NCI-H1417 (cell line): ENCODE measurements around the gene MPRIP.

ENCODE experiments used
- DNase-seq, 3 experiments: peaks; one replicate each; lab custom pipeline; 2025; lab: John Stamatoyannopoulos, UW

MPRIP gene

DNA sequence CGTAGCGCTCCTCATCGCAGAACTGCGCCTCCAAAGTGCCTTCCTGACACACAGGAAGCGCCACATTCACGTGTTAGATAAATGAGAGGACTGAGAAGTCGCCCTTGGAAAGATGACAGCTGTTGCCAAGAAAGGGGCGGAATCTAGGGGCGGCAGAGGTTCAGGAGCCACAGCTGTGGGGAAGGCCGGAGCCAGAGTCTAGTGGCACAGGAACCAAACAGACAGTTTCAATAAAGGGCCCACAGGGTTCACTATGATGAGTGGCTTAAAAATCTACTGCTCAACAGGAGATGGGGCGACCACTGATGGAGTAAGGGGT lies 190.0 kb downstream of the MPRIP start:
- DNase-seq: no peak

DNA sequence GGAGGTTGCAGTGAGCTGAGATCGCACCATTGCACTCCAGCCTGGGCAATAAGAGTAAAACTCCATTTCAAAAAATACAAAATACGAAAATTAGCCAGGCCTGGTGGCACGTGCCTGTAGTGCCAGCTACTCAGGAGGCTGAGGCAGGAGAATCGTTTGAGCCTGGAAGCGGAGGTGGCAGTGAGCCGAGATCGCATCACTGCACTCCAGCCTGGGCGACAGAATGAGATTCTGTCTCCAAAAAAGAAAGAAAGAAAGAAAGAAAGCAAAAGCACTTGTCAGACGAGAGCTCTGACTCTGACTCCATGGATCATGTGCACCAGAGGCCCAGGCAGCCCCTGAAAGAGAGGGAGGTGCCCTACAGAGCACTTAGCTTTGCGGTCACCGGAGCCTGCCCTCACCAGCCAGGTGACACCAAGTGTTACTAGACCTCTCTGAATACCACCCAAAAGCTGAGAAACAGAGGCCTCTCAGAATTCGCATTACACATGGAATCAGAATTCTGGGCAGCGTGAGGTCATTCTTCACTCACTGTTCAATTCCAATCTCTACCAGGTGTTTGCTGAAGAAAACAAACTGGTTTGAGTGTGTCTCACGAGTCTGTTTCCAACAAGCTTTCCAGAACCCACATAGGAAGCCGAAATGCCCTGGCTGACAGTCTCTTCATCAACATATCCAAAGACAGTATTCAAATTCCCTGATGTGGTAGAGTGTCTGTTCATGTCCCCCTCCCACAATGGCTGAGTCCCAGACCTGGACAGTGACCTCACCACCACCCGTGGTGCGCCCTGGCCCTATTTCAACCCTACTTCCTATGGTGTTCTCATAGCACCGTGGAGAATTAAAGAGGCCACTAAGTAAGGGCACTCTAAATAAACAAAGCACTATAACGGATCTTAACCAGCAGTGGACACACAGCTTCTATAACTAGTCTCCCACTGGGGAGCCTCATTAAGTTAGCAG lies 193.2 kb downstream of the MPRIP start:
- peak; percentile 0 to 52 (median 19) for DNase-seq

DNA sequence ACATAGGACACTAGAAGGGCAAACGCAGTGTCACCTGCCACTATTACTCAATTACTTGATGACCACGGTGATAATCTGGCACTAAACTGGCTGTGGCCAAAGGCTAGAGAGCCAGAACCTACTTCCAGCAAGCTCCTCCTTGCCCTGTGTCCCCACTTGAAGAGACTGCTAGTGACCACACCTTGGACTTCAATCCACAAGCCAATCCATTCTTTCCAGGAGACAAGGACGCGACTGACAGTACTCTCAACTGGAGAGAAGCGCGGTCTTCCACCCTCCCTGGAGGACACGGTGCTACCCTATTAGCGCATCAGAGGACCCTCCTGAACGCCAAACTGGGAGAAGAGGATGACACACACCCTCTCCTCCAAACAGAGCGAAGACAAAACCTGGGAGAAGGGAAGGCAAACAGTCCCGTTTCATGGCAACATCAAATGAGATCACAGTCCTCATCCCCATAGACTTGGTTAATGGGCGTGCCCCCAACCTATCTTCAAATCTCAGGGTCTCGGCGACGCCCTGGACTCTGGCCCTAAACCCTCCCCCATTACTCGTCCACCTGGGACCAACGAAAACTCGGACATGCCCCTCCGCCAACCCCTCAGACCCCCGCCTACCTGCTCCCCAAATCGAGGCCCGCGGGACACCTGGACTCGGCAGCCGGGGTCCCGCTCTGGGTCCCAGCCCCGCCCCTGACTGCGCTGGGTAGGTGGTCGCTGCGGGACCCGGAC lies 194.2 kb downstream of the MPRIP start:
- DNase-seq: peak in 2 of 3 experiments; percentile 48 to 52

DNA sequence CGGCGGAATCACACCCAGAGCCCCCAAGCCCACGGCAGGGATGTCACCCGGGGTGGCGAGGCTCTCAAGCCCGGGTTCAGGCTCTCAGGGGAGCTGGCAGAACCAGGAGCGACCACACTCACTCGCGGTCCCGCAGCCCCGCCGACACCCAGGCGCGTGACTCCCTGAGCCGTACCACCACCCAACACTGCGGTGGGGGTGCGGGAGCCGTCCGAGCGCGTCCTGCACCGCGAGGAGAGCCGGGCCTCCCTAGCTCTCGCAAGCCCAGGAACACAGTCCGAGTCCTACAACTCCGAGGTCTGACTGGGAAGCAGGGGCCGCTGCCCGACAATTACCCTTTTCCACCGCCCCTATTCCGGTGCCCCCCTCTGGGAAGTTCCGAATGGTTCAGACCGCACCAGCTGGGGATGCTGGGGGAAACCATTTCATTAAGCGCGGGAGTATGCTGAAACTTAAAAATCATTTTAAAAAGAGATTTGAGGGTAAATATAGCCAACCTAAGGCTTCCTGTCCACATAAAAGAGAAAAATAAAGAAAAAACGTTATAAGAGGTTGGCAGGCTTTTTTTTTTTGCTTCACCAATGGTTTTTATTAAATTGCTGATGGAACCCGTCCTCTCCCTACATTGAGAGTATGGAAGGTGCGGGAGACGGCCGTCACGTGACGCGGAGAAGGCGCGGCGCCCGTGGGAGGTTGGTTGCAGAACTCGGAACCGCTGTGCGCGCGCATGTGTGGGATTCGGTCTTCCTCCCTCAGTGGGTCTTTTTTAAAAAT lies 195.0 kb downstream of the MPRIP start, which contains the start of gene FLCN:
FLCN (minus strand) TSS at position 143 of the 774 bp plus-strand sequence. CDS start 9,031 bp downstream, outside the sequence.
- peak; percentile 84 to 93 (median 85) for DNase-seq

DNA sequence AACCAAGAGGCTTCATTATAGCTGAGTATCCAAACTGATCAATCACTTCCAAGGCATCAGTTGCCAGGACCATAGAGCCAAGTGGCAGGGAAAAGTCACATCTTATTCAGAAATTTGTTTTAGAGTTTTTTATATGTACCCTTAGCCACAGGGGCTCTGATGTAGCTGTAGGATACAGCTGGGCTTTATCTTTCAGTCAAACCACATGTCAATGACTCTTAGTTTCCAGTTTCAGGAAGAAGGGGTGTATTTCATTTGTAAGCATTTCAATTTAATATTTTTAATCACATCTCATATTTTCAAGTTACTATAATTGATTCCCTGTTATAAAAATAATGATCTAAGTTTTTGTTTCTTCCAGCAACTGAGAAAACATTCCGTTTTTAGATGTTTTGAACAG lies 197.6 kb downstream of the MPRIP start:
- no peak for DNase-seq

DNA sequence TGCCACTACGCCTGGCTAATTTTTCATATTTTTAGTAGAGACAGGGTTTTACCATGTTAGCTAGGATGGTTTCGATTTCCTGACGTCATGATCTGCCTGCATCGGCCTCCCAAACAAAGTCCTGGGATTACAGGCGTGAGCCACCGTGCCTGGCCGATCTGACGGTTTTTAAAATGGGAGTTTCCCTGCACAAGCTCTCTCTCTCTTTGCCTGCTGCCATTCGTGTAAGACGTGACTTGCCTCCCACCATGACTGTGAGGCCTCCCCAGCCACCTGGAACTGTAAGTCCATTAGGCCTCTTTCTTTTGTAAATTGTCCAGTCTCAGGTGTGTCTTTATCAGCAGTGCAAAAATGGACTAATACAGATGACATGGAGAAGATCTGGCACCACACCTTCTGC lies 199.4 kb downstream of the MPRIP start:
- DNase-seq: no peak

DNA sequence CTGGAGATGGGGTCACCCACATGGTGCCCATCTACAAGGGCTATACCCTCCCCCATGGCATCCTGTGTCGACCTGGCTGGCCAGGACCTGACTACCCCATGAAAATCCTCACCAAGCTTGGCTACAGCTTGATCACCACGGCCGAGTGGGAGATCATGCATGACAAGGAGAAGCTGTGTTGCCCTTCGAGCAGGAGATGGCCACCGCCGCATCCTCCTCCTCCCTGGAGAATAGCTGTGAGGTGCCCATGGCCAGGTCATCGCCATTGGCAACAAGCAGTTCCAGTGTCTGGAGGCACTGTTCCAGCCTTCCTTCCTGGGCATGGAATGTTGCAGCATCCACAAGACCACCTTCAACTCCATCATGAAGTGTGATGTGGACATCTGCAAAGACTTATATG lies 200.0 kb downstream of the MPRIP start:
- DNase-seq: no peak
